Left ventricle myocardium superior (tissue), 1 donor: ENCODE data around the gene FRS3. TPM values are rescaled to one million over a fixed set of nuclear protein-coding genes. Genes with fewer than 3 reads are reported as not detected.

ENCODE experiments used
- ATAC-seq: fragments of 200-7000 bp; cut with Tn5 transposase; one replicate; pipeline ENCODE4 v1.9.1; 2020; ENCODE audit warnings: mild to moderate bottlenecking, moderate library complexity
- DNase-seq: peaks from one replicate; pipeline ENCODE4 v3.0.0-alpha.2; 2020
- intact Hi-C: fragments of 100-400 bp; cut with micrococcal nuclease; formaldehyde crosslinking; loops from one replicate; pipeline ENCODE4 v1.11.0; 2022
- total RNA-seq: library from RNA; stranded (reverse); fragmentation: NEBNext Ultra II Directional; extraction: Animal tissue kit (Norgen Biotek cat#: 25700); gene quantifications from one replicate; pipeline ENCODE4 v1.2.1, GENCODE V29; 2021
- donor health status: DM: no; HTN: yes; CAD: no; lungs with severe emphysema.

FRS3 gene
- total RNA-seq, 1 donor from 2014 or later: 5.2 TPM

- intact Hi-C loops: no loop called here
- DNase-seq: peak; percentile 92
- ATAC-seq: peak; percentile 84
Measured at GRCh38 chr6:41734666-41735426, 44.9 kb downstream of the FRS3 start.

DNA sequence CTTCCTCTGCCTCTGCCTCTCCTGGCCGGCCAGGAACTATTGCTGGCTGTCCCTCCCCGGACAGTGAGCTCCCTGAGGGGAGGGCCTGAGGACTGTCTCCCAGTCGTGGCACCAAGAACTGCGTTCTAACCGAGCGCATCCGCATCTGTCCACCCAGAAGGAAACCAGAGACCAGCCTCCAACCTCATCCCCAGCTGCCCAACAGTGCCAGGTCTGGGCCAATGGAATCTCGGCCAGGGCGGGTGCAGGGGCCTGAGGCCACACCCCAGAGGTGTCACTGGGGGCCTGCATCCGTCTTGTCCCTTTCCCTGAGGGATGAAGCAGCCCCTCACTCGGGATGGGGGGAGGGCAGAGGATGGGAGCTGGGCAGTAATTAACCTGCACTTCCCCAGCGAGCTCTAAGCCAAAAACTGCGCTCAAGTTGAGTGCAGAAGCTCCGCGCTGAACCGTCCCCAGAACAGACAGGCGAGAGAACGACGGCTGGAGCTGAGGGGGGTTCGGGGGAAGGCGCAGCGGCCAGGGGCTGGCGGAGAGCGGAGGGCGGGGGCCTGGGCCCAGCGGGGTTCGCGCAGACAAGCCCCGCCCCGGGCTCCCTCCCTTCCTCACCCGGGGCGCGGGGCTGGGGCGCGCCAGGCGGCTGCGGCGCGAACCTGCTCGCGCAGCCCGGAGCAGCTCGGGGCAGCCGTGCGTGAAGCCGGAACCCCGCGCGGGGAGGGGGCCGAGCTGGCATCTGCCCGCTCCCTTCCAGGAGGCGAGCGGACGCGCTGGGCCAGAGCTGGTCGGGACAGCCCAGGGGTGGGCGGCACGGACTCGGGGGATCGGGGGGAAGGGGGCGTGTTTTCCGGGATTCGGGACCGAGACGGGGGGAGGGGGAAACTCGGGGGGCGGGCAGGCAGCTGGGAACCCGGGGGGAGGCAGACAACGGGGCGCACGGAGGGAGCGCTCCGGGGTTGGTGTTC lies 45.7 kb downstream of the FRS3 start:
- DNase-seq (peak; percentile 87), ATAC-seq (peak; percentile 76)
- intact Hi-C loops: no loop called here

GRCh38 chr6:41733360-41733706 lies 46.4 kb downstream of the FRS3 start:
- intact Hi-C loops: no loop called here
- no peak for DNase-seq
- no peak for ATAC-seq

DNA sequence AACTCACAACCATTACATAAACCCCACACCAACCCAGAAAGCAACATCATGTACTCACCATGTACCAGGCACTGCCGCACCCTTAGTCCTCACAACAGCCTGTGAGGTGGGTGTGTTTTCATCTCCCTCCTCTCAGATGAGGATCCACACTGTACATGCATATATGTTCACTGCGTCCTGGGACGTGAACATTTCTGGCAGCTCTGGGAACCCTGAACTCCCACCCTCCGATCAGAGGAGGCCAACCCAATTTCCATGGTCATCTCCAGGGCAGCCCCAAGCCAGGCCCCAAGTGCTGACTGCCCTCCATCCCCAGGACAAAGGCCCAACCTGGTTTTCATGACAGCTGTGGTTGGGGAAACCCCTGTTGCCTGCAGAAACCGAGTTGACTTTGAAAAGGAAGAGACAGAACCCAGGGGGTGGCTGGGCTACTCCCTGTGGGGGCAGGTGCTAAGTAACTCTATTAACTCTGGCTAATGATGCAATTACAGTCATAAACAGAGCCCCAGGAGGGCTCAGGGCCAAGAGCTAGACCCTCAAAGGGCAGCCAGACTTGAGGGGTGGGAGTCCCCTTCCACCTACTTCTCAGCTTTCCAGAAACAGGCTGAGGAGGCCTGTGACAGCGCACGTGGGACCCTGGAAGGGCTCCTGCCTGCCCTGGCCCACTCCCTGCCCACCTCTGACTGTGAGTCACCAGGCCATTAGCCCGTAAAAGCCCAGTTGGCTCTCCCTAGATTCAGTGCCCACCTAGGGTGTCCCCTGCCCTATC lies 46.9 kb downstream of the FRS3 start:
- intact Hi-C loops: no loop called here
- ATAC-seq: no peak
- DNase-seq: no peak

GRCh38 chr6:41732149-41732548 lies 47.6 kb downstream of the FRS3 start:
- DNase-seq: no peak
- ATAC-seq: no peak
- intact Hi-C loops: no loop called here

- ATAC-seq (no peak), DNase-seq (no peak)
- intact Hi-C loops: no loop called here
Measured at GRCh38 chr6:41731561-41732086, 48.1 kb downstream of the FRS3 start.

DNA sequence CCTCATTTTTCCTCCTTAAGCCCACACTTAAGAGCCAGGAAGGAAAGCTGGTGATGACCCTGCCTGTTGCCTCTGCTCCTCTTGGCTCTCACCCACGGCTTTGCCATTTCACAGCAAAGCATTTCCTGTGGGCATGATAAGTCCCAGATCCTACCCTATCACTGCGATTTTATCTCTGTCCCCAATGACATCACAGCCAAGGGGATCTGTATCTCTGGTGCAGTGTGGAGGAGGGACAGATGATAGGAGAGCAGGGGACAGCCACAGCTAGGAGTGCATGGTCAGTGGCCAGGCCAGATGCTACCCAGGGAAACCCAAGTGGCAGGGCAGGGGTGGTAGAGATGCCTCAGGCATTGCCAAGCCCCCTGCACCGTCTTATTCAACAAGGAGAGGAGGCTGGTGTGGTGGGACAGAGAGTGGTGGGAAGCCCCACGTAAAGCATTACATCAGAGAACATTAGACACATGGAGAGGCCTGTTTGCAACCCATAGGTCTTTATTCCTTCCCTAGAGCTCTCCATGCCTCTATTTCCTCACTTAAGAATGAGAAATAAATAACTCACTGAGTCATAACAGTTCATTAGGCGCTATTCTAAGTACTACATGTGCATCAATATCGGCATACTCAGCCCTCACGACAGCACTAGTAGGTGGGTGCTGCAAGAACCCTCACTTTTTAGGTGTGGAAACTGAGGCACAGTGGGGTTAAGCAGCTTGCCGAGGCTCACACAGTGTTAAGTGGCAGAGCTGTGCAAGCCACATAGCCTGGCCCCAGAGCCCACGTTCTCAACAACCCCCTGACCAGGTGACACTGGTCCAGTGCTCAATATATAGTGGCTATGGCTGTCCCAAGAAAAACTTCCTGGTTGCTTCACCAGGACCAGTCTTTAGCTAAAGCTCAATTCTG lies 48.9 kb downstream of the FRS3 start:
- intact Hi-C loops: no loop called here
- DNase-seq (peak; percentile 16), ATAC-seq (no peak)

GRCh38 chr6:41729624-41730023 lies 50.1 kb downstream of the FRS3 start:
- ATAC-seq (no peak), DNase-seq (peak; percentile 18)
- intact Hi-C loops: no loop called here

DNA sequence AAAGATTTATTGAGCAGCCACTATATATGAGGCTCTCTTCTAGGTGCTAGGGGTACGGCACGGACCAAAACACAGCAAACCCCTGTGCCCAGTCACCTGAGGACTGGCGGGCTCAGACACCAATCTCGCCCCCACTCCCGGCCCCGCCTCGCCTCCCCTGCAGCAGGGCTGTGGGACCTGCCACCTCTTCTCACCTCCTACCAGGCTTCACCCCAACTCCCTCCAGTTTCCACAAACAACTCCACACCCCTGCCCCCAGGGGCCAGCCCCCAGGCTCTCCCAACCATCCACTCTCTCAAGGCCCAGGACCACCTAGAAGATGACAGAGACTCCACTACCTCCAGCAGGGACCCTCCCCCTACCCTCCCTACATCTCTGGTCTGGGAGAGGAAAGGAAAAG lies 50.7 kb downstream of the FRS3 start:
- intact Hi-C loops: no loop called here
- DNase-seq (peak; percentile 16), ATAC-seq (no peak)

DNA sequence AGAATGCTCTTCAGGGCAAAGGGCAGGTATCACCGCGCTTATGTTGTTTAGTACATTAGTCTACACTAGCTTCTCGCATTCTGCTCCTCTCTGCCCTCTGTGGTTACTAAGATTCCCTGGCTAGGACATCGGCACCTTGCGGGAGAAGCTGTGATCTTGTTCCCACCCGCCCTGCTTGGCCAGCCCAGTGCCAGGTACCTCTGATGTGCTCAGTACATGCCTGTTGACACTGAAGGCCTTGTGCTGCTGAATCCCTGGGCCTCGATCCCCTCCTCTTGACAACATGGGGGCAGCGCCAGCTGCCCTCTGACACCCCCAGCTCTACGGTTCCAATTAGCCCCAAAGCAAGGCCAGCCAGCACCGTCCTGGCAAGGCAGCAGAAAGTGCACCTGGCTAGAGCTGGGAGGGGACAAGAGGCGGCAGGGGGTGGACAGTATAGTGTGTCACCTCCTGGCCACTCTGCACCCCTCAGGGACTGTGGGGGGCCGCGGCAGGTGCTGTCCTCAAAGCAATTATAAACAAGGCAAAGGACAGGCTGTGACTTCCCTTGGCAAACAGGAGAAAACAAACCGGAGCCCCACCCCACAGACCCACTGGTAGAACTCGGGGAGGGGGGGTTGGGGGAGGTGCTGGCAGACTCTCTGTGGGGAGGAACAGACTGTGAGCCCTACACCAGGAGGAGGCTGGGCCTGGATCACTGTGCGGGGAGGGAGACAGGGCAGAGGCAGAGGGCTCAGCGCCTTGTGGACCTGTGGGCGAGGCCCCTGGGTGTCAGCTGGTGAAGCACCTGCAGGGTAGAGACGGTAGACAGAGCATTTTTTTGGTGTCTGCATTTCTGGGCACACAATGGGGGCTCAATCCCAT lies 51.4 kb downstream of the FRS3 start:
- peak; percentile 57 for ATAC-seq
- peak; percentile 53 for DNase-seq
- intact Hi-C loops: no loop called here

DNA sequence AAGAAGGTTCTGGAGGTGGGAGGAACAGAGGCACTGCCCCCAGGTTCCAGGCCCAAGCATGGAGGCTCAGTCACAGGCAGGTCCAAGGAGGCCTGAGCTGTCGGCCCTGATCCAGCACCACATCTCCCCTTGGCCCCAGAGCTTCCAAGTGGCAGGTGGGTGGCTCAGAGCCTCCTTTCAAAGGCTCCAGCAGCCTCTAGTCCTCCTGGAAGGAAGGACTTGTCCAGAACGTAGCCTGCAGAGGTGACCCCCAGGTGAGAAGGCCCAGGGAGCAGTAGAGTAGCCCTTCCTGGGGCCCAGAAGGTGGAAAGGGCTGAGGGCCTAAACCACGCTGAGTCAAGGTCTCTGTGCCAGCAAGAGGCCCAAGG lies 52.0 kb downstream of the FRS3 start:
- ATAC-seq (no peak), DNase-seq (no peak)
- intact Hi-C loops: no loop called here

GRCh38 chr6:41726876-41727275 lies 52.8 kb downstream of the FRS3 start:
- DNase-seq: no peak
- intact Hi-C loops: no loop called here
- no peak for ATAC-seq

GRCh38 chr6:41724586-41725501 lies 54.9 kb downstream of the FRS3 start:
- DNase-seq (no peak), ATAC-seq (no peak)
- intact Hi-C loops: no loop called here

GRCh38 chr6:41724228-41724580 lies 55.5 kb downstream of the FRS3 start:
- DNase-seq (no peak), ATAC-seq (no peak)
- intact Hi-C loops: no loop called here

- DNase-seq (peak; percentile 85), ATAC-seq (peak; percentile 75)
- intact Hi-C loops: no loop called here
Measured at GRCh38 chr6:41723530-41724227, 56.0 kb downstream of the FRS3 start.

DNA sequence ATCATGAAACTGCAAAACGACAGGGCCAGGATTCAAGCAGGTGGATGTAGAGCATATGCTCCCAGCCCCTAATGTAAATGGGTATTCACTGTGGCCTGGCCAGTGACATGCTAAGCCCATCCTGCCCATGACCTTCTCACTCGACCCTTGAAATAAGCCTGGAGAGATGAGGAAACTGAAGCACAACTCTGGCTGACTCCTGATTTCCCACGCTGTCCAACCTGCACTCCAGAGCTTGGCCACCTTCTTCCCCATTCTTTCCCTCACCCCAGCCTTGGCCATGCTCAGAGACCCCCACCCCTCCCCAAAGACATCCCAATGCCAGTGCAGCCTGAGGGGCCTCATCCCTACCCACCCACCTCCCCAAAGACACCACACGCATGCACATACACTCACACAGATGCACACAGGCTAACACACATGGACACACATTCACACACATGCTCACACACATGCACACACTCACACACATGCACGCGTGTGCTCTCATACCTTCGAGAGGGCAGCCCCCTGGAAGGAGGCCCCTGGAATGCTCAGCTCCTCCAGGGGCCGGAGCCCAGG lies 56.7 kb downstream of the FRS3 start:
- ATAC-seq: no peak
- no peak for DNase-seq
- intact Hi-C loops: no loop called here
